Fibroblast of lung (primary cell): ENCODE results near the gene DESI1.

Experiments
- CTCF ChIP-seq, 2 donors: IDR thresholded peaks in 1 of 2; conservative IDR thresholded peaks in 1 of 2; 1 replicate in 1 of 2; 2 replicates in 1 of 2; pipeline ENCODE4 v1.5.1; 2011 to 2012; ENCODE audit warnings: low read length in 2 of 2, control low read depth in 1 of 2, inconsistent platforms in 1 of 2, low read depth in 1 of 2, mild to moderate bottlenecking in 1 of 2
- EZH2 ChIP-seq: IDR thresholded peaks from 2 replicates; pipeline ENCODE4 v1.5.1; 2012; ENCODE audit warnings: low read length, control low read depth, mild to moderate bottlenecking; ENCODE audit errors: missing control alignments

GRCh38 chr22:41563051-41563711 lies 57.7 kb downstream of the DESI1 start:
- TF ChIP-seq CTCF (conservative IDR thresholded peaks at IDR 0.05 in 1 of 2, IDR thresholded peaks at IDR 0.05 in 1 of 2; ENCODE audit: low read depth in 1 of 2, low read length in 2 of 2) (no peak), EZH2 (no peak)
